GM12878 (cell line): ENCODE data around the gene TRIM17. TPM values are rescaled to one million over a fixed set of nuclear protein-coding genes. Genes with fewer than 3 reads are reported as not detected.

Experiments
- ATAC-seq: fragments of 200-7000 bp; cut with Tn5 transposase; 3 replicates; pipeline ENCODE4 v1.9.1; 2020; ENCODE audit warnings: mild to moderate bottlenecking, moderate library complexity
- BruUV-seq: library from RNA; stranded (reverse); fragments of 400-500 nt; replicated peaks from 2 replicates; lab custom pipeline; 2021; lab: Mats Ljungman, UMichigan
- CTCF ChIA-PET: fragments of 300-600 bp; sonication (Branson Sonifier 250); formaldehyde crosslinking; extraction: SDS; loops from one replicate; lab custom pipeline; 2021; ENCODE audit warnings: inconsistent platforms; lab: Yijun Ruan, JAX
- POLR2A ChIA-PET: fragments of 350-600 bp; formaldehyde crosslinking; extraction: SDS; loops from one replicate; lab custom pipeline; 2021; ENCODE audit warnings: inconsistent platforms; lab: Charles Lee
- RAD21 ChIA-PET: fragments of 300-600 bp; sonication (Branson Sonifier 250); formaldehyde crosslinking; loops from one replicate; lab custom pipeline; 2023; ENCODE audit warnings: antibody characterized with exemption; ENCODE audit not compliant: unreplicated experiment; lab: Charles Lee
- SMC1A ChIA-PET: fragments of 300-600 bp; sonication (Branson Sonifier 250); formaldehyde crosslinking; loops from one replicate; lab custom pipeline; 2023; ENCODE audit not compliant: unreplicated experiment, uncharacterized antibody; lab: Charles Lee
- DNase-seq: peaks from one replicate; pipeline ENCODE4 v3.0.0-alpha.2; 2011; ENCODE audit warnings: low read depth, low spot score
- FAIRE-seq: peaks from 3 replicates; lab custom pipeline; 2011; peaks lifted over from hg19 to GRCh38; lab: Jason Lieb, UNC
- H2AFZ ChIP-seq: 2 replicates; pipeline ENCODE4 v1.6.0; 2011; ENCODE audit warnings: low read depth, low read length, control low read depth; ENCODE audit not compliant: control insufficient read depth
- H3K27ac ChIP-seq: 2 replicates; pipeline ENCODE4 v1.5.1; 2011; ENCODE audit warnings: control low read depth; ENCODE audit not compliant: control insufficient read depth, insufficient read depth
- H3K27me3 ChIP-seq, 2 experiments: replicated peaks in 1 of 2; 2 replicates each; pipeline versions ENCODE4 v1.6.0 to v1.6.1; 2011; ENCODE audit warnings: low read length in 1 of 2; ENCODE audit not compliant: control insufficient read depth in 2 of 2, insufficient read depth in 2 of 2
- H3K36me3 ChIP-seq, 2 experiments: 2 replicates each; pipeline ENCODE4 v1.5.1; 2011; ENCODE audit warnings: low read length in 1 of 2; ENCODE audit not compliant: control insufficient read depth in 2 of 2, insufficient read depth in 2 of 2
- H3K4me1 ChIP-seq: 2 replicates; pipeline ENCODE4 v1.6.1; 2011; ENCODE audit warnings: mild to moderate bottlenecking, low read length, moderate library complexity, mixed read lengths; ENCODE audit not compliant: control insufficient read depth, insufficient read depth
- H3K4me2 ChIP-seq: 2 replicates; pipeline ENCODE4 v1.6.0; 2011; ENCODE audit warnings: control low read depth; ENCODE audit not compliant: control insufficient read depth, insufficient read depth
- H3K4me3 ChIP-seq: fragments of 200-600 bp; sonication (generic); 2 replicates; pipeline ENCODE4 v1.5.1; 2016
- H3K79me2 ChIP-seq: 2 replicates; pipeline ENCODE4 v1.6.0; 2011; ENCODE audit warnings: low read length; ENCODE audit not compliant: control insufficient read depth, insufficient read depth
- H3K9ac ChIP-seq: 2 replicates; pipeline ENCODE4 v1.8.0; 2011; ENCODE audit warnings: low read length, control low read depth, mixed read lengths; ENCODE audit not compliant: control insufficient read depth, insufficient read depth
- H3K9me3 ChIP-seq: replicated peaks from 3 replicates; pipeline ENCODE4 v1.5.1; 2011; ENCODE audit warnings: mild to moderate bottlenecking, low read length; ENCODE audit not compliant: control insufficient read depth, insufficient read depth
- H4K20me1 ChIP-seq: 2 replicates; pipeline ENCODE4 v1.6.0; 2011; ENCODE audit not compliant: control insufficient read depth, insufficient read depth
- CBFB ChIP-seq: IDR thresholded peaks from 2 replicates; pipeline ENCODE4 v1.6.1; 2016; ENCODE audit warnings: antibody characterized with exemption, low read depth
- CBX5 ChIP-seq: sonication (generic); IDR thresholded peaks from 2 replicates; pipeline ENCODE4 v1.6.1; 2016; ENCODE audit warnings: low read depth, moderate library complexity, mild to moderate bottlenecking, inconsistent platforms
- FOXK2 ChIP-seq: fragments of 450-650 bp; IDR thresholded peaks from 2 replicates; pipeline ENCODE4 v1.6.1; 2017; ENCODE audit warnings: mild to moderate bottlenecking, moderate library complexity
- FOXM1 ChIP-seq: IDR thresholded peaks from 2 replicates; pipeline ENCODE4 v1.6.1; 2012; ENCODE audit warnings: low read depth, mild to moderate bottlenecking, inconsistent platforms, low read length, moderate library complexity
- IKZF1 ChIP-seq: fragments of 450-650 bp; conservative IDR thresholded peaks from 2 replicates; pipeline ENCODE4 v1.6.1; 2017; ENCODE audit warnings: antibody characterized with exemption, mild to moderate bottlenecking
- MYB ChIP-seq: fragments of 150-350 bp; IDR thresholded peaks from 2 replicates; pipeline ENCODE4 v1.6.1; 2014; ENCODE audit warnings: mild to moderate bottlenecking, low read depth, low read length, borderline replicate concordance
- NR2C1 ChIP-seq: fragments of 450-650 bp; IDR thresholded peaks from 2 replicates; pipeline ENCODE4 v1.6.1; 2017; ENCODE audit warnings: antibody characterized with exemption, mild to moderate bottlenecking, moderate library complexity
- NR2F1 ChIP-seq: fragments of 450-650 bp; conservative IDR thresholded peaks from 2 replicates; pipeline ENCODE4 v1.6.1; 2017; ENCODE audit warnings: mild to moderate bottlenecking
- POLR2AphosphoS5 ChIP-seq: IDR thresholded peaks from 2 replicates; pipeline ENCODE4 v1.6.1; 2011; ENCODE audit warnings: mild to moderate bottlenecking, low read length, inconsistent platforms
- RCOR1 ChIP-seq: conservative IDR thresholded peaks from 2 replicates; pipeline ENCODE4 v1.6.1; 2012; ENCODE audit warnings: low read depth, low read length, improper control_type of control experiment
- RELA ChIP-seq: fragments of 450-650 bp; IDR thresholded peaks from 2 replicates; pipeline ENCODE4 v1.8.0; 2014; ENCODE audit warnings: borderline replicate concordance; ENCODE audit not compliant: partially characterized antibody
- TCF7 ChIP-seq: IDR thresholded peaks from 2 replicates; pipeline ENCODE4 v1.6.1; 2014; ENCODE audit warnings: antibody characterized with exemption, borderline replicate concordance
- WRNIP1 ChIP-seq: IDR thresholded peaks from 2 replicates; pipeline ENCODE4 v1.6.1; 2011; ENCODE audit warnings: low read depth, low read length, improper control_type of control experiment, borderline replicate concordance
- YBX1 ChIP-seq: fragments of 450-650 bp; IDR thresholded peaks from 2 replicates; pipeline ENCODE4 v1.6.1; 2016; ENCODE audit warnings: antibody characterized with exemption
- ZNF622 ChIP-seq: fragments of 450-650 bp; IDR thresholded peaks from 2 replicates; pipeline ENCODE4 v1.6.1; 2017; ENCODE audit warnings: mild to moderate bottlenecking, inconsistent platforms
- WGBS: methylation state at CpG from one replicate; pipeline ENCODE4 v1.1.6; 2016; ENCODE audit warnings: low lambda C conversion rate; ENCODE audit not compliant: insufficient replicate concordance, insufficient coverage; ENCODE audit errors: missing lambda C conversion rate; 5-methylcytosine and 5-hydroxymethylcytosine counted together
- in situ Hi-C: fragments of 300-500 bp; cut with MboI; formaldehyde crosslinking; loops from 9 replicates; pipeline ENCODE4 v1.14.3; 2018; ENCODE audit warnings: mixed read lengths
- intact Hi-C: fragments of 100-400 bp; cut with micrococcal nuclease; formaldehyde crosslinking; loops from one replicate; pipeline ENCODE4 v1.14.2; 2022; ENCODE audit not compliant: unreplicated experiment
- polyA plus RNA-seq, 11 experiments: library from polyadenylated mRNA; depleted of rRNA in 4 of 11; unstranded in 6 of 11; stranded (reverse) in 5 of 11; fragments of >200 nt; fragmentation: Nextera tagmentation in 4 of 11; fragmentation: Illumina TruSeq in 1 of 11; extraction: Ambion mirVana in 4 of 11; extraction: Trizol in 1 of 11; gene quantifications; 1 replicate in 1 of 11; 2 replicates in 10 of 11; pipeline versions ENCODE4 v1.2.1 to v1.2.3, GENCODE V29; 2011 to 2016; ENCODE audit warnings: inconsistent platforms in 2 of 11, missing spikeins in 2 of 11, low read depth in 1 of 11
- total RNA-seq, 4 experiments: library from RNA; depleted of rRNA in 3 of 4; stranded (reverse); fragments of >200 nt in 3 of 4; fragmentation: Illumina TruSeq in 1 of 4; extraction: Trizol in 1 of 4; gene quantifications; 2 replicates each; pipeline versions ENCODE4 v1.2.1 to v1.2.3, GENCODE V29; 2013 to 2021
- TF ChIP-seq, protein P1 (sequence below): IDR thresholded peaks from 2 replicates; pipeline ENCODE4 v1.6.1; 2012; ENCODE audit warnings: improper control_type of control experiment, low read depth, low read length; ENCODE audit not compliant: insufficient replicate concordance
- TF ChIP-seq, protein P2 (sequence below): fragments of 450-650 bp; IDR thresholded peaks from 2 replicates; pipeline ENCODE4 v1.6.1; 2017; ENCODE audit warnings: antibody characterized with exemption, mild to moderate bottlenecking, moderate library complexity

The TRIM17 gene
- total and polyA plus RNA-seq, 10 of the 15 experiments (the other 5 are each of a cell fraction or from before 2014, with no cell fraction given): 0.16 to 0.32 TPM; not detected in 8

DNA sequence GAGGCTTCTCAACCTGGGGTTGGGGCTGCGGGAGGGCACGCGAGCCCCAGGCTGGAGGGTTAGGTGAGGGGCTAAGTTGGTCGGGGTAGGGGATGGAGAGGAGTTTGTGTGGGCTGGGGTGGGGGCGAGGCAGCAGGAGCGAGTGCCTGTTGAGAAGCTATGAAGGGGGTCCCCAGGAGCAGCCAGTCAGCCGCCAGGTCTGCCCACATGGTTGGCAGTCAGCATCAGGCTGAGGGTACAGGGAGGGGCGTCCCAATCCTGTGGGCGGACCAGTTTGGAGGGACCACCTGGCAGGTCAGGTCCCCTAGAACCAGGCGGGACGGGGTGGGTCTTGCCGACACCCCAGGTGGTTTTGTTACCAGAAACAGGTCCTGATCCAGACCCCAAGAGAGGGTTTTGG is 400 bp upstream of the TRIM17 start (continued):
- TF ChIP-seq, protein P1, sequence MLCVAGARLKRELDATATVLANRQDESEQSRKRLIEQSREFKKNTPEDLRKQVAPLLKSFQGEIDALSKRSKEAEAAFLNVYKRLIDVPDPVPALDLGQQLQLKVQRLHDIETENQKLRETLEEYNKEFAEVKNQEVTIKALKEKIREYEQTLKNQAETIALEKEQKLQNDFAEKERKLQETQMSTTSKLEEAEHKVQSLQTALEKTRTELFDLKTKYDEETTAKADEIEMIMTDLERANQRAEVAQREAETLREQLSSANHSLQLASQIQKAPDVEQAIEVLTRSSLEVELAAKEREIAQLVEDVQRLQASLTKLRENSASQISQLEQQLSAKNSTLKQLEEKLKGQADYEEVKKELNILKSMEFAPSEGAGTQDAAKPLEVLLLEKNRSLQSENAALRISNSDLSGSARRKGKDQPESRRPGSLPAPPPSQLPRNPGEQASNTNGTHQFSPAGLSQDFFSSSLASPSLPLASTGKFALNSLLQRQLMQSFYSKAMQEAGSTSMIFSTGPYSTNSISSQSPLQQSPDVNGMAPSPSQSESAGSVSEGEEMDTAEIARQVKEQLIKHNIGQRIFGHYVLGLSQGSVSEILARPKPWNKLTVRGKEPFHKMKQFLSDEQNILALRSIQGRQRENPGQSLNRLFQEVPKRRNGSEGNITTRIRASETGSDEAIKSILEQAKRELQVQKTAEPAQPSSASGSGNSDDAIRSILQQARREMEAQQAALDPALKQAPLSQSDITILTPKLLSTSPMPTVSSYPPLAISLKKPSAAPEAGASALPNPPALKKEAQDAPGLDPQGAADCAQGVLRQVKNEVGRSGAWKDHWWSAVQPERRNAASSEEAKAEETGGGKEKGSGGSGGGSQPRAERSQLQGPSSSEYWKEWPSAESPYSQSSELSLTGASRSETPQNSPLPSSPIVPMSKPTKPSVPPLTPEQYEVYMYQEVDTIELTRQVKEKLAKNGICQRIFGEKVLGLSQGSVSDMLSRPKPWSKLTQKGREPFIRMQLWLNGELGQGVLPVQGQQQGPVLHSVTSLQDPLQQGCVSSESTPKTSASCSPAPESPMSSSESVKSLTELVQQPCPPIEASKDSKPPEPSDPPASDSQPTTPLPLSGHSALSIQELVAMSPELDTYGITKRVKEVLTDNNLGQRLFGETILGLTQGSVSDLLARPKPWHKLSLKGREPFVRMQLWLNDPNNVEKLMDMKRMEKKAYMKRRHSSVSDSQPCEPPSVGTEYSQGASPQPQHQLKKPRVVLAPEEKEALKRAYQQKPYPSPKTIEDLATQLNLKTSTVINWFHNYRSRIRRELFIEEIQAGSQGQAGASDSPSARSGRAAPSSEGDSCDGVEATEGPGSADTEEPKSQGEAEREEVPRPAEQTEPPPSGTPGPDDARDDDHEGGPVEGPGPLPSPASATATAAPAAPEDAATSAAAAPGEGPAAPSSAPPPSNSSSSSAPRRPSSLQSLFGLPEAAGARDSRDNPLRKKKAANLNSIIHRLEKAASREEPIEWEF: no peak
- TF ChIP-seq MYB (no peak), WRNIP1 (no peak), RCOR1 (no peak), NR2C1 (no peak), CBFB (no peak), NR2F1 (no peak), YBX1 (no peak)

DNA sequence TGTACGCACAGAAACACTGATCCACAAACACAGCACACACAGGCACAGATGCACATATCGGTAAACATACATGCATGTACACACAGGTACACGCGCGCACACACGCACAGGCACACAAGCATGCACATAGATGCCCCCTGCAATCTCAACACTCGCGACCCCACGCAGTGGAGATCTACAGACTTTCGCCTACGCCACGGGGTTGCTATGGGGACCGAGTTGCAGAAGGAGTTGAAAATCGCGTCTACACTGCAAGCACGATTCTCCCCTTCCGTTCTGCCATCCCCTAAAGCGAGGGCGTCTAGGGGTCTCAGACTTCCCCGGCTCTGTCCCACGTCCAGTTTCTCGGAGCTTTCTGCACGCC is 826 bp downstream of the TRIM17 start:
- Histone ChIP-seq H3K4me3 (no peak overlapping the region), H3K36me3 (no peaks in the 10 kb centered on the region), H3K27me3 (peaks cover 3 to 5% of the 10 kb centered on the region in 2 experiments; a peak in 3 of 4 replicates), H3K4me2 (no peak overlapping the region), H3K27ac (no peak overlapping the region), H3K9me3 (no peaks in the 10 kb centered on the region), H3K4me1 (no peaks in the 10 kb centered on the region), H2AFZ (no peak overlapping the region), H3K79me2 (no peaks in the 10 kb centered on the region), H3K9ac (no peak overlapping the region), H4K20me1 (no peaks in the 10 kb centered on the region)
- BruUV-seq: no TSS peak
- CTCF ChIA-PET: no interaction called here
- ATAC-seq (no peak), FAIRE-seq (no peak), DNase-seq (no peak)
- POLR2A ChIA-PET: no interaction called here
- SMC1A ChIA-PET: no interaction called here
- intact Hi-C loops (no loop called here), in situ Hi-C loops (no loop called here)
- 65% methylated on average over 23 of the region's 23 CpGs for WGBS
- RAD21 ChIA-PET: no interaction called here
- TF ChIP-seq FOXM1 (no peak), TCF7 (no peak), ZNF622 (no peak), RELA (no peak), POLR2AphosphoS5 (no peak), IKZF1 (no peak), CBX5 (no peak), FOXK2 (no peak)
- TF ChIP-seq, protein P2, sequence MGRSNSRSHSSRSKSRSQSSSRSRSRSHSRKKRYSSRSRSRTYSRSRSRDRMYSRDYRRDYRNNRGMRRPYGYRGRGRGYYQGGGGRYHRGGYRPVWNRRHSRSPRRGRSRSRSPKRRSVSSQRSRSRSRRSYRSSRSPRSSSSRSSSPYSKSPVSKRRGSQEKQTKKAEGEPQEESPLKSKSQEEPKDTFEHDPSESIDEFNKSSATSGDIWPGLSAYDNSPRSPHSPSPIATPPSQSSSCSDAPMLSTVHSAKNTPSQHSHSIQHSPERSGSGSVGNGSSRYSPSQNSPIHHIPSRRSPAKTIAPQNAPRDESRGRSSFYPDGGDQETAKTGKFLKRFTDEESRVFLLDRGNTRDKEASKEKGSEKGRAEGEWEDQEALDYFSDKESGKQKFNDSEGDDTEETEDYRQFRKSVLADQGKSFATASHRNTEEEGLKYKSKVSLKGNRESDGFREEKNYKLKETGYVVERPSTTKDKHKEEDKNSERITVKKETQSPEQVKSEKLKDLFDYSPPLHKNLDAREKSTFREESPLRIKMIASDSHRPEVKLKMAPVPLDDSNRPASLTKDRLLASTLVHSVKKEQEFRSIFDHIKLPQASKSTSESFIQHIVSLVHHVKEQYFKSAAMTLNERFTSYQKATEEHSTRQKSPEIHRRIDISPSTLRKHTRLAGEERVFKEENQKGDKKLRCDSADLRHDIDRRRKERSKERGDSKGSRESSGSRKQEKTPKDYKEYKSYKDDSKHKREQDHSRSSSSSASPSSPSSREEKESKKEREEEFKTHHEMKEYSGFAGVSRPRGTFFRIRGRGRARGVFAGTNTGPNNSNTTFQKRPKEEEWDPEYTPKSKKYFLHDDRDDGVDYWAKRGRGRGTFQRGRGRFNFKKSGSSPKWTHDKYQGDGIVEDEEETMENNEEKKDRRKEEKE: no peak
